GM18519 (cell line): ENCODE measurements around the gene FRMD3.
"Not testable (repeated sequence)": the region's sequence is repeated elsewhere in the genome, so short reads cannot be mapped to it uniquely, and the experiment has no call there.

Experiments
- ATAC-seq: cut with Tn5 transposase; IDR thresholded peaks from one replicate; pipeline ENCODE4 v1.9.1; 2021; ENCODE audit warnings: mild to moderate bottlenecking, moderate library complexity; ENCODE audit not compliant: unreplicated experiment, low FRiP score

FRMD3 gene

GRCh38 chr9:83526211-83526610 is 12.0 kb downstream of the FRMD3 start:
- ATAC-seq = no peak

- no peak for ATAC-seq
Observed at GRCh38 chr9:83523684-83524083, 14.5 kb downstream of the FRMD3 start.

GRCh38 chr9:83521411-83521810 is 16.8 kb downstream of the FRMD3 start:
- ATAC-seq = no peak

GRCh38 chr9:83521011-83521410 is 17.2 kb downstream of the FRMD3 start:
- ATAC-seq = no peak

- ATAC-seq = no peak
Observed at GRCh38 chr9:83520292-83520691, 17.9 kb downstream of the FRMD3 start.

GRCh38 chr9:83517980-83518379 is 20.2 kb downstream of the FRMD3 start:
- not testable (repeated sequence) for ATAC-seq

- no peak for ATAC-seq
Observed at GRCh38 chr9:83514767-83515166, 23.4 kb downstream of the FRMD3 start.

- ATAC-seq = no peak
Observed at GRCh38 chr9:83512621-83513020, 25.6 kb downstream of the FRMD3 start.

GRCh38 chr9:83511051-83511450 is 27.1 kb downstream of the FRMD3 start:
- peak; percentile 96 for ATAC-seq

GRCh38 chr9:83509402-83509801 is 28.8 kb downstream of the FRMD3 start:
- ATAC-seq = no peak

GRCh38 chr9:83508067-83508466 is 30.1 kb downstream of the FRMD3 start:
- ATAC-seq = no peak

- ATAC-seq = no peak
Observed at GRCh38 chr9:83505282-83505681, 32.9 kb downstream of the FRMD3 start.

- ATAC-seq = no peak
Observed at GRCh38 chr9:83503866-83504265, 34.3 kb downstream of the FRMD3 start.

- ATAC-seq = no peak
Observed at GRCh38 chr9:83501565-83501964, 36.6 kb downstream of the FRMD3 start.

- no peak for ATAC-seq
Observed at GRCh38 chr9:83497441-83497840, 40.8 kb downstream of the FRMD3 start.

- no peak for ATAC-seq
Observed at GRCh38 chr9:83491995-83492394, 46.2 kb downstream of the FRMD3 start.

- ATAC-seq = no peak
Observed at GRCh38 chr9:83491413-83491812, 46.8 kb downstream of the FRMD3 start.

GRCh38 chr9:83489961-83490360 is 48.2 kb downstream of the FRMD3 start:
- ATAC-seq = no peak

- ATAC-seq = no peak
Observed at GRCh38 chr9:83484990-83485389, 53.2 kb downstream of the FRMD3 start.

GRCh38 chr9:83483223-83483622 is 55.0 kb downstream of the FRMD3 start:
- no peak for ATAC-seq

GRCh38 chr9:83479765-83480164 is 58.4 kb downstream of the FRMD3 start:
- no peak for ATAC-seq

- no peak for ATAC-seq
Observed at GRCh38 chr9:83477571-83477970, 60.6 kb downstream of the FRMD3 start.

- ATAC-seq = no peak
Observed at GRCh38 chr9:83477120-83477519, 61.1 kb downstream of the FRMD3 start.
